Pons (tissue), 1 donor: ENCODE results near the gene ZNF536.
A peak's percentile ranks its signal among the peaks of the same experiment; 100 is the strongest.
"Not testable (repeated sequence)": the region's sequence is repeated elsewhere in the genome, so short reads cannot be mapped to it uniquely, and the experiment has no call there.

ENCODE experiments used
- DNase-seq: peaks from one replicate; pipeline ENCODE4 v3.0.0-alpha.2; 2016; ENCODE audit warnings: low spot score

Gene ZNF536

DNA sequence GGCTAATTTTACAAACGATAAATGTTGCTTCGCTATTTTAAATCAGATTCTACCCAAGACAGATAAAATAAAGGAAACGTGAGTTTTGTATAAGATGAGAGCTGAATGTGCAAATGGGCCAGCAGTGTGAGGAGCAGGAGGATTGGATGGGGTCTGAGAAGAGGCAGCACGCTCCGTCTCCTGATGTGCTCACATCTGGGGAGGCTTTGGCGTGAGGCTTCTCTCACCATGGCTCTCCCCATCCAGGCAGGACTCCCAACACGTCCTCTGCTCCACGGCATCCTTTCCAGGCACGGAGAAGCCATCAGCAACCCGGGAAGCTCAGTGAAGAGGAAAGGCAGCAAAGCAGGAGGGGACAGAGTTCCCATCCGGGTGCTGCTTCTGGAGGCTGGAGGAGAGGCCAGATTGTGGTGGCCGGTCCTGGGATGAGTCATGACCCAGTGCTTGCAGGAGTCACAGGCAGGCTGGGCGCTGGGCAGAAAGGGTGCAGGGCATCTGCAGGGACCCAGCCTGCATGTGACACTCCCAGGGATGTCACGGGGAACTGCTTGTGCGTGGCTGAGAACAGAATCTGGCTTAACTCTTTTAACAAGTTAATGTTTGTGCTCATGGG, 47.5 kb downstream of the ZNF536 start:
- DNase-seq: peak; percentile 67

DNA sequence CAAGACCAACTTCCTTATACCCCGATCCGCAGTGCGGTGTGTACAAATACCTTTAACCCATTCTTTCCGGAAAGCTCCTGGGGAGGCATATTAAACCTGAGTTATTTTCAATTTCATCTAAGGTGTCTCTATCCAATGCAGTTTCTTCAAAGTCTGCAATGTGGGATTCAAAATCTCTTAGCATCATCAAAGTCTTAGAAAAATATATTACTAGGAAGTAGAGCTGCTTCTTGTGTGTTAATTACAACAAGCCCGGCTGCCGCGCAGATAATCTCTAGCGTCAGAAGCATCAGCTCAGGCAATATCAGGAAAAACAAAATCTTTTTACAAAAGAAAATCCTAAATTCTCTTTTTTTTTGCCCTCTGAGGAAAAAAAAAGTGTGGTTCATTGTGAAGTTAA, 48.1 kb downstream of the ZNF536 start:
- no peak for DNase-seq

DNA sequence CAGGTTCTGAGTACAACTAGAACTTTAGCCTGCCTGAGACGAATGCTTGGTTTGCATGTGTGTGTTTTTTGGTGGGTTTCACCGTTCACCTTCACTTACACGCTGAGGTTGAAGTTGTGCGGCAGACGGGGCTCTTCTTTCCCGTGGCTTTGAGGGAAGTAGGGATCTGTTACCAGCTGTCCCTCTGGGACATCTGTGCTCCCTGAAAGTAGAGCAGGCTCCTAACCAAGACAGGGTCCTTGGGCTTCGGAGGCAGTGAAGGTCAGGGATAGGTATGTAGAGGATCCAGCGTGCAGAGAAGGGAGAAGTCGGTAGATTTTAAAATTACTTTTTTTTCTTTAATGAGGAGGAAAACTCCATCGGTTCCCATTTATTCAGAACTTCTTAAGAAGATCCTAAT, 48.7 kb downstream of the ZNF536 start:
- no peak for DNase-seq

DNA sequence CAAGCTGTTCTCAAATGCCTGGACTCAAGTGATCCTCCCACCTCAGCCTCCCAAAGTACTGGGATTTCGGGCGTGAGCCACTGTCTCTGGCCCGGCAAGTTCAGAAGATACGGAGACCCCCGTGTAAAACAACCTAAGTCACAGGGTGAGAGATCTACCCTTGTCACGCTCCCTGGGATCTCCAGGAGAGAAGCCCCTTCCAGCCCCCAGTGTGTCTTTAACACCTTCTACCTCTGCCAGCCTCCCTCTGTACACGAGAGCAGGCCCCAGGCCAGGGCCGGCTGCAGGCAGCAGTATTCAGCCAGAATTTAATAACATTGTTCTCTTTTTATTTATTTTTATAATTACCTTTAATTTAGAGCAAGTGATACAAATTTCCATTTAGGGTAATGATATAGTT, 49.4 kb downstream of the ZNF536 start:
- DNase-seq: no peak

DNA sequence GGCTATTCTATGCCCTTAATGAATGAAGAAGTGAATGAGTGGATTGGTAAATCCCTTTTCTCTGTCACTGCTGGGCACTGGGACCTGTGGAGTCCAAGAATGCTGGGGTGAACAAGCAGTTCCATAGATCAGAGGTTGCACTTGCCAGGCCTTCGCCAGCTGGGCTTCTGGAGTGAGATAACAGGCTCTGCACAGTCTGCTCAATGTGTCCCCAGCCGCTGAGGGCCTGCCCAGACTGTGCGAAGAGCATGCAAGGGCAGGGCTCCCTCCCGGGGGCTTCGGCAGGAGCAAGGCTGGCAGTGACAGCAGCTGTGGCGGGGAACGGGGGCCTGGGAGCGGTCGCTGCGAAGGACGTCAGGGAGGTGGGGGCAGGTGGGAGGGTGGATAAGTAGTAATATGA, 51.3 kb downstream of the ZNF536 start:
- peak; percentile 72 for DNase-seq

- no peak for DNase-seq
These were observed 54.0 kb downstream of the ZNF536 start for GRCh38 chr19:30425885-30426838.

- DNase-seq: no peak
These were observed 54.7 kb downstream of the ZNF536 start for GRCh38 chr19:30426864-30427263.

DNA sequence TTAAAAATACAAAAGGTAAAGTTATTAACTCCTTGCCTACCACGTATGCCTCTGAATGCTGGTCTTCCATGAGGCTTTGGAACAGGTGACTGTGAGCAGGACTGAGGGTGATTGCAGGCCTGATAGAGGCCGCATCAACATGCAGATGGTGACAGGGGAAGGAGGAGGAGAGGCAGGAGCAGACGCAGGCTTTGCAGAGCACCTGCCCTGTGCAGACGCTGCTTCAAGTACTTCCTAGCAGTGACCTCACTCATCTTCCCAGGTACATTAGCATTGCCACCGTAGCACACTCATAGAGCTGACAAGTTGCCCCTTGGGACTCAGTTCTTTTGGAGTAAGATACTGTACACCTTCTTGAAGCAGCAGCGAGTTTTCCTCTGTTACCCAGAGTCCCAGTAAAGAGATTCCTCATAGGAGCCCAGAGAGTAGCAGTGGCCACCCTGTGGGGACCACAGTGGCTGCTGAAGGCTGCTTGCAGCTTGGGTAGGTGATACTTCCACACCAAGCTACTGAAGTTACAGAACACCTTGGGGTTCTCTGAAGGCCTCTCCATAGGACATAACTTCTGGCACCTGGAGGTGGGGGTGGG, 56.0 kb downstream of the ZNF536 start:
- no peak for DNase-seq

DNA sequence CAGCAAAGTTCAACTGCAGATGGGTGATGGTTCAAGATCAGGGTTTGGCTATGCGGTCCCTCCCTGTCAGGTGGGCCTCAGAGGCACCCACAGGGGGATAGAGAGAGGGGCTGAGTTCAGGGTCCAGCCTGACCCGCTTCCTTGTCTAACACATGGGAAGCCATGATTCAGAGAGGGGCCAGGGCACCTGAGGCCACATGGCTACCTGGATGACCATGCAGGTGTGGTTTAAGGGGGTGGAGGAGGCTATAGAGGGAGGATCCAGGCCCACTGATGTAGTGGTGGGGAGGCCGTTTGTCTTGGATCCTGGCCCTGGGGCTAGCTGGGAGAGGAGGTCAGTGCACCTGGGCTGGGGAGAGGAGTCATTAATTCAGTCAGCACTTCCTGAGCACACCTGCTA, 56.7 kb downstream of the ZNF536 start:
- DNase-seq: no peak

GRCh38 chr19:30430206-30430734, 58.1 kb downstream of the ZNF536 start:
- no peak for DNase-seq

DNA sequence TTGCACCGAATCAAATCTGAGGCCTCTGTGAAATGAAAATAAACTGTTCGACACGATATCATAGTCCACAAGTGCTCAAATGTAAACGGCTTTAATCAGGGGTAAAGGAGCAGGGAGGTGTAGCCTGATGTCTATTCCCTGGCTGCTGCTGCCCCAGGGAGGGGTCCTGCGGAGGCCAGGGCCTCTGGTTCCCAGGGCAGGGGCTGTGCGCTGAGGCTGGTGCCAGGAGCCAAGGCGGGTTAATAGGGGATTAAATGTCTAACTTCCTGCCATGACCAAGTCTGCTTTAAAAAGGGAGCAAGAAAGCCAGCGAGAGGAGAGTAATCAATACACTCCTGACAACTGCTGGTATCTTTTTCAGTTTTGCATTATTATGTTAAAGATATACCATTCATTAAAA, 59.4 kb downstream of the ZNF536 start:
- DNase-seq: no peak

DNA sequence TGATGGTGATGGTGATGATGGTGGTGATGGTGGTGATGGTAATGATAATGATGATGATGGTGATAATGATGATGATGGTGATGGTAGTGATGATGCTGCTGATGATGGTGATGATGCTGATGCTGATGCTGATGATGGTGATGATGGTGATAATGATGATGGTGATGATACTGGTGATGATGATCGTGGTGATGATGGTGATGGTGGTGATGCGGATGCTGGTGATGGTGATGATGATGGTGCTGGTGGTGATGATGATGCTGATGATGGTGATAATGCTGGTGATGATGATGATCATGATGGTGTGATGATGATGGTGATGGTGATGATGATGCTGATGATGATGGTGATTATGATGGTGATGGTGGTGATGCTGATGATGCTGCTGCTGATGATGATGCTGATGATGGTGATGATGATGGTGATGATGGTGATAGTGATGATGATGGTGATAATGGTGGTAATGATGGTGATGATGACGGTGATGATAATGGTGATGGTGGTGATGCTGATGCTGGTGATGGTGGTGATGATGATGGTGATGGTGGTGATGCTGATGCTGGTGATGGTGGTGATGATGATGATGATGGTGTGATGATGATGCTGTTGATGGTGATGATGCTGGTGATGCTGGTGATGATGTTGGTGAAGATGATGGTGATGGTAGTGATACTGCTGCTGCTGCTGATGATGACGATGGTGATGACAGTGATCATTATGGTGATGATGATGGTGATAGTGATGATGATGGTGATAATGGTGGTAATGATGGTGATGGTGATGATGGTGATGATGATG, 62.8 kb downstream of the ZNF536 start:
- no peak for DNase-seq

GRCh38 chr19:30437869-30438268, 65.7 kb downstream of the ZNF536 start:
- DNase-seq: no peak

- DNase-seq: no peak
These were observed 67.1 kb downstream of the ZNF536 start for GRCh38 chr19:30439310-30439709.

DNA sequence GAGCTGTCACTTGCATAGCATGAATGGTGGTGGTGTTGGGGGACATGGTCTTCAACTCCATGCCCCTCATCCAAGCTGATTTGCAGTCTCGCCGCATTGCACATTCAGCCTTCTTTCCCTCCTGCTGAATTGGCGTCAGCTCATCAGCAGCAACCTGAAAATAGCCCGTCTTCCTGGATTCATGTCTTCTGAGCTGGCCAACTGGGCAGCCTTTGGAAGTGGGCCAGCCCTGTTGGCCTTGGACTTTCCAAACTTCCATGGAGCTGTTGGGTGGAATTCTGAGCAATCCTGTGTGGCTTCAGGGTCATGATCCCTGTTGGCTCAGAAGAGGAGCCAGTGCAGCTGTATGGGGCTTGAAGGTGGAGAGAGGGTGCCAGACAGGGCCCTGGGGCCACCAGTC, 68.8 kb downstream of the ZNF536 start:
- DNase-seq: no peak

- DNase-seq: no peak
These were observed 70.5 kb downstream of the ZNF536 start for GRCh38 chr19:30442674-30443073.

DNA sequence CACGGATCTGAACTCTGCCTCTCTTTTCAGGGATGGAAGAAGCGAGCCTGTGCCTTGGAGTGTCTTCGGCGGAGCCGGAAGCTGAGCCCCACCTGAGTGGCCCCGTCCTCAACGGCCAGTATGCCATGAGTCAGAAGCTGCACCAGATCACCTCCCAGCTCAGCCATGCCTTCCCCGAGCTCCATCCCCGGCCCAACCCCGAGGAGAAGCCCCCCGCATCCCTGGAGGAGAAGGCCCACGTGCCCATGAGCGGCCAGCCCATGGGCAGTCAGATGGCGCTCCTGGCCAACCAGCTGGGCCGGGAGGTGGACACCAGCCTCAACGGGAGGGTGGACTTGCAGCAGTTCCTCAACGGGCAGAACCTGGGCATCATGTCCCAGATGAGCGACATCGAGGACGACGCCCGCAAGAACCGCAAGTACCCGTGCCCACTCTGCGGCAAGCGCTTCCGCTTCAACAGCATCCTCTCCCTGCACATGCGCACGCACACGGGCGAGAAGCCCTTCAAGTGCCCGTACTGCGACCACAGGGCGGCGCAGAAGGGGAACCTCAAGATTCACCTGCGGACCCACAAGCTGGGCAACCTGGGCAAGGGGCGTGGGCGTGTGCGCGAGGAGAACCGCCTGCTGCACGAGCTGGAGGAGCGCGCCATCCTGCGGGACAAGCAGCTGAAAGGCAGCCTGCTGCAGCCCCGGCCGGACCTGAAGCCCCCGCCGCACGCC, 71.5 kb downstream of the ZNF536 start:
- DNase-seq: no peak

DNA sequence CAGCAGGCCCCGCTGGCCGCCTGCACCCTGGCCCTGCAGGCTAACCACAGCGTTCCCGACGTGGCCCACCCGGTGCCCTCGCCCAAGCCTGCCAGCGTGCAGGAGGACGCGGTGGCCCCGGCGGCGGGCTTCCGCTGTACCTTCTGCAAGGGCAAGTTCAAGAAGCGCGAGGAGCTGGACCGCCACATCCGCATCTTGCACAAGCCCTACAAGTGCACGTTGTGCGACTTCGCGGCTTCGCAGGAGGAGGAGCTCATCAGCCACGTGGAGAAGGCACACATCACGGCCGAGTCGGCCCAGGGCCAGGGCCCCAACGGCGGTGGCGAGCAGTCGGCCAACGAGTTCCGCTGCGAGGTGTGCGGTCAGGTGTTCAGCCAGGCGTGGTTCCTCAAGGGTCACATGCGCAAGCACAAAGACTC, 72.1 kb downstream of the ZNF536 start:
- DNase-seq: no peak

- DNase-seq: no peak
These were observed 72.6 kb downstream of the ZNF536 start for GRCh38 chr19:30444686-30445232.

DNA sequence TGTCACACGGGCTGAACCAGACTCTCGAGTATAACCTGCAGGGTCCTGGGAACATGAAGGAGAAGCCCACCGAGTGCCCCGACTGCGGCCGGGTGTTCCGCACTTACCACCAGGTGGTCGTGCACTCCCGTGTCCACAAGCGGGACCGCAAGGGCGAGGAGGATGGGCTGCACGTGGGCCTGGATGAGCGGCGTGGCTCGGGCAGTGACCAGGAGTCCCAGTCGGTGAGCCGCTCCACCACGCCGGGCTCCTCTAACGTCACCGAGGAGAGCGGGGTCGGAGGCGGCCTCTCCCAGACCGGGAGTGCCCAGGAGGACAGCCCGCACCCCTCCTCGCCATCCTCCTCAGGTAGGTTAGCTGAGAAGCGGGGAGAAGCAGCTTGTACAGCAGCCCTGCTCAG, 73.2 kb downstream of the ZNF536 start:
- no peak for DNase-seq

DNA sequence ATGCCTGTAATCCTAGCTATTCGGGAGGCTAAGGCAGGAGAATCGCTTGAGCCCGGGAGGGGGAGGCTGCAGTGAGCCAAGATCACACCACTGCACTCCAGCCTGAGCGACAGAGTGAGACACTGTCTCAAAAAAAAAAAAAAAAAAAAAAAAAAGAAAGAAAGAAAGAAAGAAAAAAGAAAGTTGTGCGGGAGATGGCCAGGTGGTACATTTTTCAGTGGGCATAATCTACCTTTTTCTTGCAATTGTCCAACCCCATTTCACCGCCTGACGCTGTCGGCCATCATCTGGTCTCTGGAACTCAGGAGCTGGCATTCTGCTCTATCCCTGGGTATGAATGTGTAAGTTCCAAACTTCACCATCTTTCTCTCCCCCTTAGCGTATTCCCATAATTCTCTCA, 73.9 kb downstream of the ZNF536 start:
- DNase-seq: not testable (repeated sequence)
